ENCODE results near the gene NXPE2.
"Not testable (repeated sequence)": the region's sequence is repeated elsewhere in the genome, so short reads cannot be mapped to it uniquely, and the experiment has no call there.

The NXPE2 gene

DNA sequence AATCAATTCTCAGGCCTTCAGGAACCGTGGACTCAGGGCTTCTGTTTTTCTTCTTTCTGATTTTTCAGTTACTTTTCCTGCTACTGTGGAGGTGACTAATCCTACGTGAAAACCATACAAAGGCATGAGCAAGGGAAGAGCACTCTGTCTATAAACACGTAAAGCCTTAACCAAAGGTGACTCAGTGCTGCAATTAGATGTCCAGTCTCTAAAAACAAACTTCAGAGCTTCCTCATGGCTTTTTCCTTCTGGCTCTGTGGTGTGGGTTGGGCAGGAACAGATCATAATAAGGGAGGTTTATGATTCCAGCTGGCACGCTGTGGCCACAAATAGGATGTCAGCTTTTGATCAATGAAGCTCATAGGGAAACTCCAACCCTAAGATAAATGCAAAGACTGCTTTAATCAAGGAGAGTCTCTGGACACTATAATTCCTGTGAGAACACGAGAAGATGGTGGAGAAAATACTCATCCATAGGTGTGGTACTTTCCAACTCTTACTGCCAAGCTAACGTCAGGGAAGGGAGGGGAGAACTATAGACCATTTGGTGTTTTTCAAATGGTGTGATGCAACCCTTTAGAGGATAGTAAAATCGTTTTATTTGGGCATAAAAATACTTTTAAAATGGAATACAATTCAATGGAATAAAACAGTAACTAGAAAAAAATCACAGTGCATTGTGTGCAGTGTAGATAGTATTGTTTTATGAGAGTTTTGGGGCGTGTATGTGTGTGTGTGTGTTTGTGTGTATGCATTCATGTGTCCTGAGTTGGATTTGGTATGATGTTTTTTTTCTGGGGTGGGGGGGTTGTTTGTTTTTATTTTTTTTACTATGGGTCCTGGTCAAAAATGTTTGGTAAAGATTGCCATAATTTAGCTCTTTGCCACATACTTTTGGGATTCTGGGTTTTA, at the start of gene NXPE2:
Gene NXPE2, plus strand, starts transcription at position 403 of the 912 bp plus-strand sequence. Its CDS starts 49 bp downstream, at position 452.
- ChIA-PET POLR2A (no interaction called here), CTCF (no interaction called here)
- no peak for DNase-seq (ENCODE audit: extremely low spot score)

GRCh38 chr11:114631445-114631965, 46.8 kb upstream of the NXPE2 start:
- DNase-seq (ENCODE audit: extremely low spot score); CTCF ChIA-PET; POLR2A ChIA-PET: not testable (repeated sequence)

More for the DNA sequence above, at the start of gene NXPE2:
- TF ChIP-seq, protein P1, sequence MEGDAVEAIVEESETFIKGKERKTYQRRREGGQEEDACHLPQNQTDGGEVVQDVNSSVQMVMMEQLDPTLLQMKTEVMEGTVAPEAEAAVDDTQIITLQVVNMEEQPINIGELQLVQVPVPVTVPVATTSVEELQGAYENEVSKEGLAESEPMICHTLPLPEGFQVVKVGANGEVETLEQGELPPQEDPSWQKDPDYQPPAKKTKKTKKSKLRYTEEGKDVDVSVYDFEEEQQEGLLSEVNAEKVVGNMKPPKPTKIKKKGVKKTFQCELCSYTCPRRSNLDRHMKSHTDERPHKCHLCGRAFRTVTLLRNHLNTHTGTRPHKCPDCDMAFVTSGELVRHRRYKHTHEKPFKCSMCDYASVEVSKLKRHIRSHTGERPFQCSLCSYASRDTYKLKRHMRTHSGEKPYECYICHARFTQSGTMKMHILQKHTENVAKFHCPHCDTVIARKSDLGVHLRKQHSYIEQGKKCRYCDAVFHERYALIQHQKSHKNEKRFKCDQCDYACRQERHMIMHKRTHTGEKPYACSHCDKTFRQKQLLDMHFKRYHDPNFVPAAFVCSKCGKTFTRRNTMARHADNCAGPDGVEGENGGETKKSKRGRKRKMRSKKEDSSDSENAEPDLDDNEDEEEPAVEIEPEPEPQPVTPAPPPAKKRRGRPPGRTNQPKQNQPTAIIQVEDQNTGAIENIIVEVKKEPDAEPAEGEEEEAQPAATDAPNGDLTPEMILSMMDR (IDR thresholded peaks at IDR 0.05; ENCODE audit: control extremely low read depth, extremely low read depth, low read depth, missing control alignments): no peak

DNA sequence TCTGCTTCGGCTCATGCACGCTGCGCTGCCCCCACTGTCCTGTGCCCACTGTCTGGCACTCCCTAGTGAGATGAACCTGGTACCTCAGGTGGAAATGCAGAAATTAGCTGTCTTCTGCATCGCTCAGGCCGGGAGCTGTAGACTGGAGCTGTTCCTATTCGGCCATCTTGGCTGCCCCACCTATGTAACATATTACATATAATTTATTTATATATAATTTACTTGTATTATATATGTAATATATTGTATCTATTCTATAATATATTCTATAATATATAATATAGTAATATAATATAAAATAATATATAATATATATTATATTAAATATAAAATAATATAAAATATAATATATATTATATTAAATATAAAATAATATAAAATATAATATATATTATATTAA, 38.9 kb upstream of the NXPE2 start:
- DNase-seq (ENCODE audit: extremely low spot score); POLR2A ChIA-PET; CTCF ChIA-PET: not testable (repeated sequence)

- TF ChIP-seq, protein P1 (IDR thresholded peaks at IDR 0.05; ENCODE audit: control extremely low read depth, extremely low read depth, low read depth, missing control alignments): no peak
- CTCF ChIA-PET: interaction anchor here (1.2 kb wide), 1 partner anchor 19 kb away, joined by 3 read pairs; no protein-coding TSS in a partner anchor
- DNase-seq (ENCODE audit: extremely low spot score): no peak
- POLR2A ChIA-PET: no interaction called here
Observed at GRCh38 chr11:114650661-114651060, 27.7 kb upstream of the NXPE2 start.

DNA sequence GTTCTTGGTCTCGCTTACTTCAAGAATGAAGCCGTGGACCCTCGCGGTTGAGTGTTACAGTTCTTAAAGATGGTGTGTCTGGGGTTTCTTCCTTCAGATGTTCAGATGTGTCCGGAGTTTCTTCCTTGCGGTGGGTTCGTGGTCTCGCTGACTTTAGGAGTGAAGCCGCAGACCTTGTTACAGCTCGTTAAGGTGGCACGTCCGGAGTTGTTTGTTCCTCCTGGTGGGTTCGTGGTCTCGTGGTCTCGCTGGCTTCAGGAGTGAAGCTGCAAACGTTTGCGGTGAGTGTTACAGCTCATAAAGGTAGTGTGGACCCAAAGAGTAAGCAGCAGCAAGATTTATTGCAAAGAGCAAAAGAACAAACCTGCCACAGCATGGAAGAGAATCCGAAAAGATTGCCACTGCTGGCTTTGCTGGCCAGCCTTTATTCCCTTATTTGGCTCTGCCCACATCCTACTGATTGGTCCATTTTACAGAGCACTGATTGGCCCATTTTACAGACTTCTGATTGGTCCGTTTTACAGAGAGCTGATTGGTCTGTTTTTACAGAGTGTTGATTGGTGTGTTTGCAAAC, 27.1 kb upstream of the NXPE2 start:
- CTCF ChIA-PET: no interaction called here
- TF ChIP-seq, protein P1 (IDR thresholded peaks at IDR 0.05; ENCODE audit: control extremely low read depth, extremely low read depth, low read depth, missing control alignments): no peak
- DNase-seq (ENCODE audit: extremely low spot score): no peak
- POLR2A ChIA-PET: no interaction called here

DNA sequence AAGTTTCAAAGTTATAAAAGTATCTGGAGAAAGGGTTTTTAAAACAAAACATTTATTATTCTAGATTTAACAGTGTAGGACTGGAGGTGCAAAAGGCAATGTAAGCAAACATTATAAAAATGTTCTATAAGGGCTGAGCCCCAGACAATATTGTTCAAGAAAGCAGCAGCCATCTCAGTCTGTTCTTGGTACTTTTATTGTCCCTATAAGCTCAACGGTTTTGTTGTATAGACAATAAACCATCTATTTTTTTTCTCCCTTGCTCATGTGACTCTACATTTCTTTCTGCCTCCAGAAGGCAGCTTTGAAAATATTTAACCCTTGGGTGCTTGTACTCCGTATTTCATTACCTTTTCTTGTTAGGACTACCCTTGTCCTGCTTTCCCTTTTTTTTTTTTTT, 25.2 kb upstream of the NXPE2 start:
- ChIA-PET CTCF (no interaction called here), POLR2A (no interaction called here)
- no peak for DNase-seq (ENCODE audit: extremely low spot score)
- TF ChIP-seq, protein P1 (IDR thresholded peaks at IDR 0.05; ENCODE audit: control extremely low read depth, extremely low read depth, low read depth, missing control alignments): no peak

DNA sequence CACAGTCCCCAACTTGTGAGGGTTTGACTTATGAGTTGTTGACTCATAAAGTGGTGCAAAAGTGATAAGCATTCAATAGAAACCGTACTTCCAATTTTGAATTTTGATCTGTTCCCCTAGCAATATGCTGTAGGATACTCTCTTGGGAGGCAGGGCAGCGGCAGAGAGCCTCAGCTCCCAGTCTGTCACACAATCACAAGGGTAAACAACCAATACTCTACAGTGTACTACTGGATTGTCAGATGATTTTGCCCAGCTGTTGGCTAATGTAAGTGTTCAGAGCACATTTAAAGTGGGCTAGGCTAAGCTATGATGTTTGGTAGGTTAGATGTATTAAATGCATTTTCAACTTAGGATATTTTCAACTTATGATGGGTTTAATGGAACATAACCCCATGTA, 13.7 kb upstream of the NXPE2 start:
- ChIA-PET CTCF (no interaction called here), POLR2A (no interaction called here)
- TF ChIP-seq, protein P1 (IDR thresholded peaks at IDR 0.05; ENCODE audit: control extremely low read depth, extremely low read depth, low read depth, missing control alignments): no peak
- no peak for DNase-seq (ENCODE audit: extremely low spot score)
